OCI-LY3 (cell line): ENCODE measurements around the gene APLP1.

ENCODE experiments used
- EZH2phosphoT487 ChIP-seq: fragments of 200-600 bp; shearing (Covaris generic); IDR thresholded peaks from 2 replicates; pipeline ENCODE4 v1.6.1; 2018; ENCODE audit warnings: antibody characterized with exemption, mixed run types, low read depth
- TF ChIP-seq, protein P1 (sequence below): fragments of 200-600, 300-600 bp; sonication (generic); IDR thresholded peaks from 2 replicates; pipeline ENCODE4 v1.5.1; 2014; ENCODE audit warnings: antibody characterized with exemption, low read length, low read depth

DNA sequence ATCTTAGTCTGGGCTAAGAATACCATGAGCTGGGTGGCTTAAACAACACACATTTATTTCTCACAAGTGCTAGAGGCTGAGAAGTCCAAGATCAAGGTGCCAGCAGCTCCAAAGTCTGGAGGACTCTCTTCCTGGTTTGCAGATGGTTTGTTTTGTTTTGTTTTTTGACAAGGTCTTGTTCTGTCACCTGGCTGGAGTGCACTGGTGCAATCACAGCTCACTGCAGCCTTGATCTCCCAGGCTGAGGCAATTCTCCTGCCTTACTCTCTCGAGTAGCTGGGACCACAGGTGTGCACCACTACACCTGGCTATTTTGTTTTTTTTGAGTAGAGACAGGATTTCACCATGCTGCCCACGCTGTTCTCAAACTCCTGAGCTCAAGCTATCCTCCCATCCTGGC, 15.5 kb downstream of the APLP1 start:
- TF ChIP-seq, protein P1, sequence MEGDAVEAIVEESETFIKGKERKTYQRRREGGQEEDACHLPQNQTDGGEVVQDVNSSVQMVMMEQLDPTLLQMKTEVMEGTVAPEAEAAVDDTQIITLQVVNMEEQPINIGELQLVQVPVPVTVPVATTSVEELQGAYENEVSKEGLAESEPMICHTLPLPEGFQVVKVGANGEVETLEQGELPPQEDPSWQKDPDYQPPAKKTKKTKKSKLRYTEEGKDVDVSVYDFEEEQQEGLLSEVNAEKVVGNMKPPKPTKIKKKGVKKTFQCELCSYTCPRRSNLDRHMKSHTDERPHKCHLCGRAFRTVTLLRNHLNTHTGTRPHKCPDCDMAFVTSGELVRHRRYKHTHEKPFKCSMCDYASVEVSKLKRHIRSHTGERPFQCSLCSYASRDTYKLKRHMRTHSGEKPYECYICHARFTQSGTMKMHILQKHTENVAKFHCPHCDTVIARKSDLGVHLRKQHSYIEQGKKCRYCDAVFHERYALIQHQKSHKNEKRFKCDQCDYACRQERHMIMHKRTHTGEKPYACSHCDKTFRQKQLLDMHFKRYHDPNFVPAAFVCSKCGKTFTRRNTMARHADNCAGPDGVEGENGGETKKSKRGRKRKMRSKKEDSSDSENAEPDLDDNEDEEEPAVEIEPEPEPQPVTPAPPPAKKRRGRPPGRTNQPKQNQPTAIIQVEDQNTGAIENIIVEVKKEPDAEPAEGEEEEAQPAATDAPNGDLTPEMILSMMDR, result no peak
- TF ChIP-seq EZH2phosphoT487, result no peak
